GM23338 (cell line): ENCODE results near the gene SZRD1. TPM values are rescaled to one million over a fixed set of nuclear protein-coding genes. Genes with fewer than 3 reads are reported as not detected.

Experiments used
- ATAC-seq: fragments of 200-7000 bp; cut with Tn5 transposase; 3 replicates; pipeline ENCODE4 v1.9.1; 2020
- DNase-seq: peaks from one replicate; pipeline ENCODE4 v3.0.0-alpha.2; 2015; ENCODE audit warnings: low spot score
- H2AFZ ChIP-seq: fragments of 200-600 bp; sonication (generic); 2 replicates; pipeline ENCODE4 v1.8.0; 2016; ENCODE audit warnings: antibody characterized with exemption, mild to moderate bottlenecking, moderate library complexity
- H3F3A ChIP-seq: fragments of 200-600 bp; sonication (generic); replicated peaks from 2 replicates; pipeline ENCODE4 v1.8.0; 2017; ENCODE audit warnings: antibody characterized with exemption, mixed run types, low read depth
- H3K27ac ChIP-seq: fragments of 200-600 bp; sonication (generic); 2 replicates; pipeline ENCODE4 v1.6.1; 2016; ENCODE audit warnings: low read depth
- H3K27me3 ChIP-seq: fragments of 200-600 bp; sonication (generic); 2 replicates; pipeline ENCODE4 v1.8.0; 2016; ENCODE audit warnings: mild to moderate bottlenecking, mixed run types, moderate library complexity; ENCODE audit not compliant: insufficient read depth
- H3K36me3 ChIP-seq: fragments of 200-600 bp; sonication (generic); 2 replicates; pipeline ENCODE4 v1.8.0; 2016; ENCODE audit warnings: mild to moderate bottlenecking; ENCODE audit not compliant: insufficient read depth
- H3K4me1 ChIP-seq: fragments of 200-600 bp; sonication (generic); 2 replicates; pipeline ENCODE4 v1.8.0; 2016; ENCODE audit warnings: mild to moderate bottlenecking, moderate library complexity; ENCODE audit not compliant: insufficient read depth
- H3K4me2 ChIP-seq: fragments of 200-600 bp; sonication (generic); 2 replicates; pipeline ENCODE4 v1.7.1; 2017; ENCODE audit warnings: mixed run types
- H3K4me3 ChIP-seq: fragments of 200-600 bp; sonication (generic); 2 replicates; pipeline ENCODE4 v1.6.1; 2016; ENCODE audit warnings: mixed run types
- H3K79me2 ChIP-seq: fragments of 200-600 bp; sonication (generic); replicated peaks from 2 replicates; pipeline ENCODE4 v1.8.0; 2017; ENCODE audit warnings: mild to moderate bottlenecking; ENCODE audit not compliant: insufficient read depth
- H3K9me2 ChIP-seq: fragments of 200-600 bp; sonication (generic); 2 replicates; pipeline ENCODE4 v1.8.0; 2017; ENCODE audit not compliant: insufficient read depth
- H4K20me1 ChIP-seq: fragments of 200-600 bp; sonication (generic); replicated peaks from 2 replicates; pipeline ENCODE4 v1.8.0; 2017; ENCODE audit warnings: mild to moderate bottlenecking; ENCODE audit not compliant: insufficient read depth
- H3K27ac Mint-ChIP-seq: 2 replicates; pipeline ENCODE4 v1.8.0; 2020; ENCODE audit warnings: inconsistent platforms, mild to moderate bottlenecking, moderate library complexity, mixed read lengths
- H3K27me3 Mint-ChIP-seq: 3 replicates; pipeline ENCODE4 v1.8.0; 2022; ENCODE audit warnings: low read depth, mild to moderate bottlenecking, moderate library complexity, mixed read lengths, inconsistent platforms; ENCODE audit not compliant: insufficient read depth, poor library complexity
- H3K36me3 Mint-ChIP-seq: 3 replicates; pipeline ENCODE4 v1.8.0; 2021; ENCODE audit warnings: low read depth, mild to moderate bottlenecking, inconsistent platforms, moderate library complexity, mixed read lengths
- H3K4me1 Mint-ChIP-seq: 3 replicates; pipeline ENCODE4 v1.8.0; 2020; ENCODE audit warnings: mild to moderate bottlenecking, inconsistent platforms, mixed read lengths
- H3K4me3 Mint-ChIP-seq: 3 replicates; pipeline ENCODE4 v1.8.0; 2021; ENCODE audit warnings: moderate library complexity, mild to moderate bottlenecking, inconsistent platforms, mixed read lengths
- H3K9me3 Mint-ChIP-seq: 3 replicates; pipeline ENCODE4 v1.8.0; 2020; ENCODE audit warnings: moderate library complexity, mild to moderate bottlenecking, inconsistent platforms, mixed read lengths
- EZH2phosphoT487 ChIP-seq: fragments of 200-600 bp; sonication (generic); IDR thresholded peaks from one replicate; pipeline ENCODE4 v1.8.1; 2018; ENCODE audit warnings: antibody characterized with exemption; ENCODE audit not compliant: unreplicated experiment
- JUNB ChIP-seq: IDR thresholded peaks from one replicate; pipeline ENCODE4 v1.6.1; 2016; ENCODE audit warnings: antibody characterized with exemption; ENCODE audit not compliant: unreplicated experiment
- NANOG ChIP-seq: IDR thresholded peaks from 2 replicates; pipeline ENCODE4 v1.6.1; 2016; ENCODE audit warnings: antibody characterized with exemption, borderline replicate concordance
- POLR2AphosphoS5 ChIP-seq: IDR thresholded peaks from 2 replicates; pipeline ENCODE4 v1.6.1; 2016; ENCODE audit warnings: antibody characterized with exemption, low read depth
- REST ChIP-seq: IDR thresholded peaks from one replicate; pipeline ENCODE4 v1.6.1; 2018; ENCODE audit warnings: antibody characterized with exemption; ENCODE audit not compliant: unreplicated experiment
- STAT1 ChIP-seq: IDR thresholded peaks from one replicate; pipeline ENCODE4 v1.6.1; 2016; ENCODE audit warnings: antibody characterized with exemption; ENCODE audit not compliant: unreplicated experiment
- ZNF114 ChIP-seq: fragments of 250-450 bp; sonication (Bioruptor Pico); IDR thresholded peaks from 2 replicates; pipeline ENCODE4 v1.5.0; 2020; ENCODE audit warnings: mild to moderate bottlenecking, moderate library complexity
- ZNF331 ChIP-seq: fragments of 250-450 bp; sonication (Bioruptor Pico); IDR thresholded peaks from 2 replicates; pipeline ENCODE4 v1.5.0; 2020; ENCODE audit warnings: low read depth, mild to moderate bottlenecking, moderate library complexity
- ZNF462 ChIP-seq: fragments of 250-450 bp; sonication (Bioruptor Pico); IDR thresholded peaks from 2 replicates; pipeline ENCODE4 v1.5.0; 2020; ENCODE audit warnings: mild to moderate bottlenecking, moderate library complexity
- polyA plus RNA-seq: library from polyadenylated mRNA; unstranded; fragments of >200 nt; fragmentation: Nextera tagmentation; extraction: Ambion mirVana; gene quantifications from 2 replicates; pipeline ENCODE4 v1.2.1, GENCODE V29; 2016
- total RNA-seq: library from RNA; depleted of rRNA; stranded (reverse); fragments of >200 nt; shearing (Covaris generic); gene quantifications from 2 replicates; pipeline ENCODE4 v1.2.3, GENCODE V29; 2014
- TF ChIP-seq, protein P1 (sequence below), 2 experiments: fragments of 200-600 bp in 1 of 2; sonication (generic) in 1 of 2; conservative IDR thresholded peaks; 2 replicates each; pipeline versions ENCODE4 v1.5.1 to v1.6.1; 2016 to 2017; ENCODE audit warnings: antibody characterized with exemption in 2 of 2, low read depth in 2 of 2, mild to moderate bottlenecking in 2 of 2, moderate library complexity in 1 of 2

SZRD1 gene
- total and polyA plus RNA-seq, 2 experiments from 2014 or later, result 32.5 to 70.9 TPM

DNA sequence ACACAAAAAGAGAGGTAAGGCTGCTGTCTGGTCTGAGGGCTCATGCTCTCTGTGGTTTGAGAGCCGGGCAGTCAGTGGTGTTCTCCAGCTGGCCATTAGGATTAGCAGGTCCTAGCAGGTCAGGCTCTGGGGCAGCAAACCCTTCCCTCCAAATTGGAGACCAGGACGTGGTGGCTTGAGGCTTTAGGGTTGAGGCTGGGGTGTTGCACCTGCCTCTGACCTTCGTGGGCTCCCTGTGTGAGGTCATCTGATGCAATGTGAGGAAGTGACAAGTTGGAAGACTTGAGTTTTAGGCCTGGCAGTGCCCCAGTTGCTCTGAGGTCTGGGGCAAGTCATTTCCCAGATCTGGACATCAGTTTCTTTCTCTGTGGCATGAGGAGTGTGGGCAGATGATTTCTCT is 24.4 kb downstream of the SZRD1 start (continued):
- no peak for TF ChIP-seq ZNF462

DNA sequence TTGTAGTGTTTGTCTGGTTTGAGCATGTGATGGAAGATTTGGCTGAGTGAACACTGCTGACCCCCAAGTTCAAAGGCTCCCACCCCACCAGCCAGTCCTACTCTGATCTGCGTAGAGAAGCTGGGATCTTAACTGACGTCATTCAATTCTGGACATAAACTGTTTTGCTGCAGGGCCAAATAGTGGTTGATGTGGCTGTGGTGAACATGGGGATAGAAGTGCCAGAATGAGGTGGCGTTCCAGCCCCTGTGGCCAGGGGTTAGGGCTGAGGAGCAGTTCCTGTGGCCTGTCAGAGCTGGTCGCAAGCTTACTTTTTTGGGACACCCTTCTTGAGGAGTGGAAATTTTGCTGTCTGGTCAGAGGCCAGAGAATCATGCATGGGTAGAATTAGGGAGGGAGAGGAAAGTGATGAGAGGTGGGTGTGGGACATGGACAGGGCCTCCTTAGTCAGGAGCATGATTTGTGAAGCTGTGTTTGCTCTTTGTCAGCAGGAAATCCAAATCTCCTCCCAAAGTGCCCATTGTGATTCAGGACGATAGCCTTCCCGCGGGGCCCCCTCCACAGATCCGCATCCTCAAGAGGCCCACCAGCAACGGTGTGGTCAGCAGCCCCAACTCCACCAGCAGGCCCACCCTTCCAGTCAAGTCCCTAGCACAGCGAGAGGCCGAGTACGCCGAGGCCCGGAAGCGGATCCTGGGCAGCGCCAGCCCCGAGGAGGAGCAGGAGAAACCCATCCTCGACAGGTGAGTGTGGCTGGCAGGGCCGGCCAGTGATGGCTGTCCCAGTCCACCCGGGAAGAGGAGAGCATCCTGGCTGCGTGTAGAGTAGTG is 25.9 kb downstream of the SZRD1 start:
- peaks cover 63% of the 10 kb centered on the region for H4K20me1 ChIP-seq
- Mint-ChIP-seq H3K4me1 (peaks cover 54% of the 10 kb centered on the region), H3K27me3 (peaks cover 10% of the 10 kb centered on the region), H3K36me3 (peaks cover 47% of the 10 kb centered on the region), H3K4me3 (no peak overlapping the region; the same call in 2 of the 3 replicates), H3K27ac (no peak overlapping the region; the same call in 1 of the 2 replicates), H3K9me3 (no peaks in the 10 kb centered on the region)
- H3K27ac ChIP-seq, result peak overlapping the region; percentile 72; the same call in 1 of the 2 replicates
- DNase-seq (no peak), ATAC-seq (peak; percentile 14; the same call in 2 of the 3 replicates)
- no peaks in the 10 kb centered on the region for H3F3A ChIP-seq
- H3K4me3 ChIP-seq, result no peak overlapping the region
- H3K9me2 ChIP-seq, result 0 out of 2 replicates have a peak, but pooled peaks cover 3% of the 10 kb centered on the region
- peaks cover 27% of the 10 kb centered on the region for H3K4me1 ChIP-seq
- no peak overlapping the region for H2AFZ ChIP-seq
- no peaks in the 10 kb centered on the region for H3K27me3 ChIP-seq
- peak overlapping the region; percentile 64 for H3K4me2 ChIP-seq
- H3K36me3 ChIP-seq, result peaks cover 7% of the 10 kb centered on the region
- H3K79me2 ChIP-seq, result peaks cover 61% of the 10 kb centered on the region
- TF ChIP-seq EZH2phosphoT487, result no peak
- TF ChIP-seq ZNF331 (CRISPR knock-in tag), result no peak
- no peak for TF ChIP-seq ZNF114 (CRISPR knock-in tag)
- no peak for TF ChIP-seq POLR2AphosphoS5
- no peak for TF ChIP-seq STAT1
- TF ChIP-seq NANOG, result no peak
- TF ChIP-seq REST, result no peak
- no peak for TF ChIP-seq JUNB
- TF ChIP-seq, protein P1, sequence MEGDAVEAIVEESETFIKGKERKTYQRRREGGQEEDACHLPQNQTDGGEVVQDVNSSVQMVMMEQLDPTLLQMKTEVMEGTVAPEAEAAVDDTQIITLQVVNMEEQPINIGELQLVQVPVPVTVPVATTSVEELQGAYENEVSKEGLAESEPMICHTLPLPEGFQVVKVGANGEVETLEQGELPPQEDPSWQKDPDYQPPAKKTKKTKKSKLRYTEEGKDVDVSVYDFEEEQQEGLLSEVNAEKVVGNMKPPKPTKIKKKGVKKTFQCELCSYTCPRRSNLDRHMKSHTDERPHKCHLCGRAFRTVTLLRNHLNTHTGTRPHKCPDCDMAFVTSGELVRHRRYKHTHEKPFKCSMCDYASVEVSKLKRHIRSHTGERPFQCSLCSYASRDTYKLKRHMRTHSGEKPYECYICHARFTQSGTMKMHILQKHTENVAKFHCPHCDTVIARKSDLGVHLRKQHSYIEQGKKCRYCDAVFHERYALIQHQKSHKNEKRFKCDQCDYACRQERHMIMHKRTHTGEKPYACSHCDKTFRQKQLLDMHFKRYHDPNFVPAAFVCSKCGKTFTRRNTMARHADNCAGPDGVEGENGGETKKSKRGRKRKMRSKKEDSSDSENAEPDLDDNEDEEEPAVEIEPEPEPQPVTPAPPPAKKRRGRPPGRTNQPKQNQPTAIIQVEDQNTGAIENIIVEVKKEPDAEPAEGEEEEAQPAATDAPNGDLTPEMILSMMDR (conservative IDR thresholded peaks at IDR 0.05; ENCODE audit: low read depth in 2 of 2), result no peak
